ENCODE data around the gene PGLYRP4.
"Not testable (repeated sequence)": the region's sequence is repeated elsewhere in the genome, so short reads cannot be mapped to it uniquely, and the experiment has no call there.

The PGLYRP4 gene

GRCh38 chr1:153354515-153355193 is 6.0 kb upstream of the PGLYRP4 start:
- no peak for TF ChIP-seq CTCF (IDR thresholded peaks at IDR 0.05; ENCODE audit: extremely low read depth, insufficient read depth, missing control alignments)
- peak; percentile 41 for DNase-seq (ENCODE audit: low spot score)
- in situ Hi-C loops (cut with MboI; ENCODE audit: low pct_unique_long_range_greater_than_20kb, low sequenced_read_pairs, unreplicated experiment) = no loop called here

- in situ Hi-C loops (cut with MboI; ENCODE audit: low pct_unique_long_range_greater_than_20kb, low sequenced_read_pairs, unreplicated experiment) = no loop called here
- no peak for DNase-seq (ENCODE audit: low spot score)
- TF ChIP-seq CTCF (IDR thresholded peaks at IDR 0.05; ENCODE audit: extremely low read depth, insufficient read depth, missing control alignments) = peak; percentile 50
Measured at GRCh38 chr1:153353226-153353947, 4.7 kb upstream of the PGLYRP4 start.

GRCh38 chr1:153352523-153352922 is 3.9 kb upstream of the PGLYRP4 start:
- peak; percentile 82 for DNase-seq (ENCODE audit: low spot score)
- in situ Hi-C loops (cut with MboI; ENCODE audit: low pct_unique_long_range_greater_than_20kb, low sequenced_read_pairs, unreplicated experiment) = no loop called here
- TF ChIP-seq CTCF (IDR thresholded peaks at IDR 0.05; ENCODE audit: extremely low read depth, insufficient read depth, missing control alignments) = peak; percentile 90

- DNase-seq (ENCODE audit: low spot score) = no peak
- in situ Hi-C loops (cut with MboI; ENCODE audit: low pct_unique_long_range_greater_than_20kb, low sequenced_read_pairs, unreplicated experiment) = no loop called here
- no peak for TF ChIP-seq CTCF (IDR thresholded peaks at IDR 0.05; ENCODE audit: extremely low read depth, insufficient read depth, missing control alignments)
Measured at GRCh38 chr1:153350321-153350957, 1.8 kb upstream of the PGLYRP4 start.

GRCh38 chr1:153349363-153350320 is 1.0 kb upstream of the PGLYRP4 start:
- in situ Hi-C loops (cut with MboI; ENCODE audit: low pct_unique_long_range_greater_than_20kb, low sequenced_read_pairs, unreplicated experiment) = no loop called here
- no peak for TF ChIP-seq CTCF (IDR thresholded peaks at IDR 0.05; ENCODE audit: extremely low read depth, insufficient read depth, missing control alignments)

GRCh38 chr1:153347856-153348255 is 785 bp downstream of the PGLYRP4 start:
- in situ Hi-C loops (cut with MboI; ENCODE audit: low pct_unique_long_range_greater_than_20kb, low sequenced_read_pairs, unreplicated experiment) = no loop called here
- DNase-seq (ENCODE audit: low spot score) = no peak

More at GRCh38 chr1:153349363-153350320, 1.0 kb upstream of the PGLYRP4 start:
- no peak for DNase-seq (ENCODE audit: low spot score)

GRCh38 chr1:153347049-153347448 is 1.6 kb downstream of the PGLYRP4 start:
- in situ Hi-C loops (cut with MboI; ENCODE audit: low pct_unique_long_range_greater_than_20kb, low sequenced_read_pairs, unreplicated experiment); DNase-seq (ENCODE audit: low spot score): not testable (repeated sequence)

More at GRCh38 chr1:153347856-153348255, 785 bp downstream of the PGLYRP4 start:
- no peak for TF ChIP-seq CTCF (IDR thresholded peaks at IDR 0.05; ENCODE audit: extremely low read depth, insufficient read depth, missing control alignments)

All from GM13977 (cell line).